GM19455 (cell line): ENCODE measurements around the gene OR2T27.
"Not testable (repeated sequence)": the region's sequence is repeated elsewhere in the genome, so short reads cannot be mapped to it uniquely, and the experiment has no call there.

ENCODE experiments used
- ATAC-seq: cut with Tn5 transposase; IDR thresholded peaks from one replicate; pipeline ENCODE4 v1.9.1; 2021; ENCODE audit not compliant: unreplicated experiment

The OR2T27 gene

DNA sequence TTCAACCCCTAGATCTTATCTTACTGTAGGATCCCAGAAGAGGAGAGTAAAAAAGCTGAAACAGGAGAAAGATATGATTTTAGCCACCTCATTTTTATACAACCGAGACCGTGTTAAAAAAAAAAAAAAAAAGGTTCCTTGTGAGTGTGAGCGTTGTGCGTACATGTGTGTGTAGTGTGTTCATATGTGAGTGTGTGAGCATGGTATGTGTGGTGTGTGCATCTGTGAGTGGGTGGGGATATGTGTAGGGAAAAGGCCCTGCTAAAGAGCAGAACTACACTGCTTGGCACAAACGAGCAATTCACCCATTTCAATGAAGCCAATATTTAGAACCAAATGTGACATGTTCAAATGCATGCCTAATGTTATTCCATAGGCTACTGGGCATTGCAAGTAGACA is 13.7 kb downstream of the OR2T27 start:
- ATAC-seq: not testable (repeated sequence)

DNA sequence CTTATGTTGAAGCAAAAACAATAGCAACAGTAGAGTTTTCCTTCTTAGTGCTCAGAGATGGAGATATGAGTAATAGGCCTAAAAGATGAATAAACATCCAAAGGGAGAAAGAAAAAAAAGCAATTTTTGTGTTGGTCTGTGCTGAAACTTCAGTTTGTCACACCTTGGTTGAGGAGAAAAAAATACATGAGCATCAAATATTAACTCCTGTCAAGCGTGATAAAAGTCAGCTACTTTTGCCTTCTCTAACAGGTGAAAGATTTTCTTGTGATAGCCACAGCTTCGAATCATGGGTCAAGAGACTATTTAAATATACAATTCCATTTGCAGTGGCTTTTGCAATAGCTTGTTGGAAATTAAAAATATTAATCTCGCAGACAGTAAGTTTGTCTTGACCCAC is 14.4 kb downstream of the OR2T27 start:
- not testable (repeated sequence) for ATAC-seq

DNA sequence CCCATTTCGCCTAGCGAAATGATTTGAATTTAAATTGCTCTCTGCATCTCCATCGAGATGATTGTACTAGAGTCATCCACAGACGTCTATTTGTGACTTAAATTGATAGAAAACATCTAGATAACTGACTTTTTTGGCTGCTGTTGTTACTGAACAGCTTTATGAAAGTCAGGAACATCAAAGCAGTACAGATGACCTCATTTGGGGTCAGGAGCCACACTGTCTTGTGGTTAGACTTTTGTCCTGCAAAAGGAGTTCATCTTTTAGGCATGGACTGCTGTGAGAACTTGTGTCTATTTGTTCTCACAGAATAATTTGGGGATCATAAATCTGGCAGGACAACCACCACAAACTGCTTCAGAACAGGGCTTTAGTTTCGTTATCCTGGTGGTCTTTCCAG is 15.7 kb downstream of the OR2T27 start:
- peak; percentile 35 for ATAC-seq

DNA sequence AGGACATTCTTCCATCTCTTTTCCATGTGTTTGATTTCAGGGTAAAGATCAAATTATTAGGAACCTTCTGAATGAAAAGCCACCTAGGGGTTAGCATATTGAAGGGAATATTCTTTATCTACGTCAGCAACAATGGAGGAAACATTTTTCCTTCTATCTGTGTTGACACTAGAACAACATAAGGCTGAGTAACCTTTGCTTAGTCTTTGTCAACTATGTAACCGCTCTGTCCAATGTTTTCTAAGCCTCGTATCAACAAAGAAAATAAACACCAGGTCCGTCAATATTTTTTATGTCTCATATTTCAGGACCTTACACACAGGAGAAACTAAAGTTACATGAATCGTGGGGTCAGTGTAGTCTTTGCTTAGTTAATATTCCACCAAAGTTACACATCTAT is 18.7 kb downstream of the OR2T27 start:
- ATAC-seq: not testable (repeated sequence)

DNA sequence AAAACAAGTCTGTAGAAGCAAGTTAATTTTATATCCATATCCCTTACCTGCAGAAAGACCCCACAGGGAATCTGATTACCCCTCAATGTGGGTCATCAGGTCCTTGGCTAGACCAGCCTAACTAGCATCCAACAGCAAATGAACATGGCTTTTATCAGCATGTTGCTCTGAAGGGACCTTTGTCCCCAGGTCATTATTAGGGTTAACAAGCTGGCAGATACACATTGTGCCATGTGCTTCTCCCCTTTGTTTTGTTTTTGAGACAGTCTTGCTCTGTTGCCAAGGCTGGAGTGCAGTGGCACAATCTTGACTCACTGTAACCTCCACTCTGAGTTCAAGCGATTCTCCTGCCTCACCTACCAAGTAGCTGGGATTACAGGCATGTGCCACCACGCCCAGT is 20.3 kb downstream of the OR2T27 start, which contains the start of gene OR2T11:
Gene OR2T11 (minus strand): TSS at position 101 of the 400 bp plus-strand sequence. CDS start 7,963 bp downstream, outside the sequence.
- not testable (repeated sequence) for ATAC-seq

DNA sequence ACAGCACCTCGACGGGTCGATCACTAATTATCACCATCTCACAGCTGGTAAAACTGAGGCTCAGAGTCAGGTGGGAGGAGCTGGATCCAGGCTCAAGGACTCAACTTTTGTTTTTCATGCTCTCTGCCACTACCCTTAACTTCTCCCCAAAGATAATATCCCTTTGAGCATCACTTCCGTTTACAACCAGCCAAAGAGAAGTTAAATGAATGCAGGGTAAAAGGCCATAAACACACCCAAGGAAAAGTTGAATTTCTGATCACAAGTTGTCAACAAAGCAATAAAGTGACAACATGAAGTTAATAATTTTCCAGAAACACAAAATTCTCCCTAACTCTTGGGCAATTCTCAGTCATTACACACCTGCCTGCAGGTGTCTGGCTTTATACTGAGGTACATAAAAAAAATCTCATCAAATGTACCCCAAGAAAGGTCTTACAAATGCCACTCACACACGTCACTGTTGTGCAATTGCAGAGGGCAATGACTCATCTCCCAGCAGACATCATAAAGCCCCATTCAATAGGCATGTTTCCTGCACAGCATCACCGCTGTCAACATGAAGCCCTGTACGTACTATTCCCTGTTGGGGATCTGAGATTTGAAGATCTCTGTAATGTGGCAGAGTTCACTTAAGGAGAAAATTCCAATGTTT is 23.8 kb downstream of the OR2T27 start:
- ATAC-seq: no peak

DNA sequence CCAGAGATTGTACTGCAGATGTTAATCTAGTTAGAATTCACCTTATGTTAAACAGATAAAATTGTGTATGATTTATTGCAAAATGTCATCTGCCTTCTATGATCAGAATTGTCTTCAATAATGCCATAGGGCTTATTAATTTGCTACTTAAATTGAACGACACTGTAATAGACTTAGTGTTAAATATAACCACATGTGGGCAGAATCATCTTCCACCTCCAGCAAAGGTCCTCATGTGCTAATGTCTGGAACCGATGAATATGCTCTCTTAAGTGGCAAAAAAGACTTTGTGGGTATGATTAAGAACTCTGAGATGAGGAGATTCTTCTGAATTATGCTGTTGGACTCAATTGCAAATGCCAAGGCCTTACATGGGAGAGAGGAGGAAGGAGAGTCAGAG is 24.8 kb downstream of the OR2T27 start:
- no peak for ATAC-seq

DNA sequence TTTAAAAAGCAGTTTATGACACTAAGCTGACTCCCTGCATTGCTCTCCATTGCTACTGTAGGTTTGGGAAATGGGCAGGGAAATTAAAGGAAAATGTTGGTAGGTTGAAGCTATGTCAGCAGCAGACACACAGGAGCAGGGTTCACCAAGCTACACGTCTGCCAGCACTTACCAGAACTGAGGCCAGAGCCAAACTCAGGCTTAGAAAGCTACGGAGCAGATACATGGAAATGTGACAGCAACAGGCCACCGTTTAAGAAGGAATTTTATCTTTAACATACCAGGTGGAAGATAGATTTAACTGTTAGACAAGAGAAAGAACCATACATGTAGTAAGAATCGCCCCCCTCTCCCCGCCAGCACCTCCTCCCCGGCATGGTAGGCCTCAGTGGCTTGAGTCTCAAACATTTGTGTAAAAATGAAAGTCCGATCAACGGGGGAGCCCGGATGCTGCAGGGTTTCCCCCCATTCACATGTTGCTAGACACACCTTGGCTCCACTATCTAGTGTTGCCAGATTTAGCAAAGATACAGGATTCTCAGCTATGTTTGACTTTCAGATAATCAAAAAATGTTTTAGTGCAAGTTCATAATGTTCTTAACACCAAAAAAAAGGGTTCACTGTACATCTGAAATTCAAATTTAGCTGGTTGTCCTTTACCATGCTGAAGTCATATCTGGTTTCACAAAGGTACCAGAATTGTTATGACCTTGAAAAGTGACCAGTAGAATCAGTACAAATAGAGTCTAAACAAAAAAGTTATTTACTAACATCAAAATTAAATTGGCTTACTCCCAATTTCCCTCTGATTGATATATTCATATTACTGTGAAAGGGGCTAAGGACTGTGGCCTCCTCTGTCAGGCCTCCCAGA is 27.1 kb downstream of the OR2T27 start:
- ATAC-seq: peak; percentile 94

DNA sequence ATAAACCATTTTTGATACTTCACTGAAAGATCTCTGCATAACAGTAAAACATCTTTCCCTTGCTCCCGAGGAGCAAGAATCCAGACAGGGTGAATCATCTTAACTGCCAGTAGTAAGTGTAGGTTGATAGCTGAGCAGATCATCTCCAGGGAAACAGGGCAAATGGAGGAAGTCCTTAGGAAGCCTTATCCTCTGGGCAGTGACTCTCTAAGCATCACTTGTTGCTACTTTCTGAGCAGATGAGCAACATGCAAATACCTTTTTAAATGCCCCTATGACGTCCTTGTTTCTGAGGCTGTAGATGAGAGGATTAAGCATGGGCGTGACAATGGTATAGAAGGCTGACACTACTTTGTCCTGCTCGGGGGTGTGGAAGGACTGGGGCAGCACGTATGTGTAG is 29.4 kb downstream of the OR2T27 start:
- no peak for ATAC-seq

DNA sequence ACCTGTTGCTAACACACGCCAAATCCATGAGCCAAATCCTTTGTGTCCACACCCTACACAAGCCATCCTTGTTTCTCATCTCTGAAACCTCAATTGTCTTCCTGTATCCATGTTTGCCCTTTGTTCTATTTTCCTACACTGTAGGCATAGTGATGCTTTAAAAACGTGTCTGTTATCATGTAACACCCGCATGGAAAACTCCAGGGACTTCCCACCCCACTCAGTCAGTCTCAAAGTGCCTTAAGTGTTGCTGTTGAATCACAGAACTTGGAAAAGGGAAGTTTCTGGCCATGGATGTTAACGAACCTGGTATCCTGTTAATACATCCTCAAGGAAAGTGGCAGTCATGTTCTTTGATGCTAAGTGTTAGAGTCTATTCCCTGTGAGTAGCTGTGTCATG is 30.2 kb downstream of the OR2T27 start:
- ATAC-seq: no peak

DNA sequence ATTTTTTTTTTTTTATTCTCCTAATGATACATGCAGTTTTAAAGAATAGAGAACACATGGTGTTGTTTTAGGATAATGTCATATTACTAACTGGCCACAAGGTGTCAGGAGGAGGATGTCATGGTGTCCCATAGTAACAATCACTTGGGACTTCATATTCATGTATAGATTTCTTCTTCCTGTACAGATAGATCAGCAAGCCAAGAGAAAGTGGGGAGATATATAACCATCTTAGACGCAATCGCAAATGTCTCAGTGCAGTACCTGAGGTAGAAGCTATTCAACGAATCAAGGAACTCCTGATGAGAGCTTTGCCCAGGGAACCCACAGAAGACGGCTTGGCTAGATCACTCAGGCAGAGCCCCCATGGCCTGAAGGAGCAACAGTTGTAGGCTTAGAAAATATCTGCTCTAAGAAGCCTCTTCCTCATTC is 32.7 kb downstream of the OR2T27 start:
- ATAC-seq: peak; percentile 96

DNA sequence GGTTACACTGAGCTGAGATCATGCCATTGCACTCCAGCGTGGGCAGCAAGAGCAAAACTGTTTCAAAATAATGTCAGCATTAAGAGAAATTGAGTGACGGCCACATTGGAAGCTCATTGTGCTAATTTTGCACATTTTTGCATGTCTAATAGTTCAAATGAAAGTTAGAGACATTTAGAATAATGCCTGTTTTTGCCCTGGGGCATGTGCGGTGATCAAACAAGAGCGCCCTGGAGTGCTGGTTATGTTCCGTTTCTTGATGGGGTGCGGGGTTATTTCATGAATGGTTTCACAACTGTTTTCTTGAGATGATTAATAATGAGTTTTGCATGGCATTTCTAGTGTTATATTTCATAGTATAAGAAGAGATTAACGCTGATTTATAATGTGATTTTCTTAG is 33.6 kb downstream of the OR2T27 start:
- ATAC-seq: no peak

DNA sequence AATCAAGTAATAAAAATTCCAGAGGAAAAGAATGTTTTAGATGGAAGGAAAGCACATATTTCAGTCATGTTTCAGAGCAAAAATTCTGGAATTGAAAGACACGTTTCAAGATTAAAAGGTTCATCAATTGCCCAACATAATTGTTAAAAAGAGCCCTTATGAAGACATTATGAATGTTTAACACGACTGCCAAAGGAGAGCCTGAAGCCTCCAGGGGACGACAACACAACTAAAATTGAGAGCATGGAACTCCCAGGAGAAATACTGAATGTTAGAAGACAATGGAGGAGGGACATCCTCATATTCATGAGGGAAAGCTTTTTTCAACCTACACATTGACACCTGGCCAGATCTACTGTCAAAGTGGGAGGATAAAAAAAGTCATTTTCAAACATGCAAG is 36.5 kb downstream of the OR2T27 start:
- ATAC-seq: no peak

DNA sequence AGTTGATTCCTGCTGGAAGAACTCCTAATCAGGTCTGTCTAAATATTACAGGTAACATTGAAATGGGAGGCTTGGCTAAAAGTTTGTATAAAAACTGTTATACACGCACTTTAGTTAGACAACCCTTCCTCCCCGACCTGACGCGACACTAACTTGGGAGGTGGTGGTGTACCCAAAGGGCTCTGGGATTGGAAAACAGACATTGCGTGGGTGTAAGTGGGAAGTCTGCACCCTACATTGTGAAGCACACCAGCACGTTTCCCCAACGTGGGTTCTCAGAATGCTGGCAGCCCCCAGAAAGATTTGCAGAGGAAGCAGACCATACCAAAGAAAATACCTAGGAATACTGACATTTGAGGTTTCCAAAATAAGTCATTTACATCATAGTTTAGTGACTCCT is 37.2 kb downstream of the OR2T27 start:
- ATAC-seq: no peak

DNA sequence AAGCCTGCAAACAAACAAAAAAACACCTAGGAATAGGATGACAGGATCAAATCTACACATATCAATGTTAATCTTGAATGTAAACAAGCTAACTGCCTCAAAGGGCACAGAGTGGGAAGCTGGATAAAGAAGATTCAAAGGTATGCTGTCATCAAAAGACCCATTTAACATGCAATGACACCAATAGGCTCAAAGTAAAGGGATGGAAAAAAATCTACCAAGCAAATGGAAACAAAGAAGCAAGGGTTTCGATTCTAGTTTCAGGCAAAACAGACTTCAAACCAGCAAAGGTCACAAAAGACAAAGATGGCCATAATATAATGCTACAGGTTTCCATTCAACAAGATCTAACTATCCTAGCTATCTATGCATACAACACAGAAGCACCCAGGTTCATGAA is 41.6 kb downstream of the OR2T27 start:
- no peak for ATAC-seq

DNA sequence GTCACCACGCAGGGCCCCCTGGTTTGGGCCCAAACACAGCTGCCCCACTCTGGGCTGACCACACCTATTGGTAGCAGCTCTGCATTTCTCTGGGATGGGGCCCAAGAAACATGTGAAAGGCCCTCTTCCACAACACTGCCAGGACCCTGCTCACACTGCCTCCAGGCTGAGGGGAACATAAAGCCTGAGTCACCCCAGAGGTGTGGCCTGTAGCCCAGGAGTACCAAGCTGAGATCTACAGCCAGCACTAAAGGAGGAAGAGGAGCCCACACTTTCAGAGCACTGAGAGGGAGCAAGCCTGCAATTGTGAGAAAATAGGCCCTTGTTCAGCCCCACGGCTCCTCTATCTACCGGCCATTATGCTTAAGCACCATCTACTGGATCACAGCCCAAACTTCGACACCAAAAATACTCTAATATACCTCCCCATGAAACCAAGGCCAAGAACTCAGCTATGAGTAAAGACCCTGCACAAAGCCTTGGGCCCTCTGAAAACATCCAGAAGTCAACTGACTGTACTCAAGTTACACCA is 43.4 kb downstream of the OR2T27 start:
- ATAC-seq: no peak

DNA sequence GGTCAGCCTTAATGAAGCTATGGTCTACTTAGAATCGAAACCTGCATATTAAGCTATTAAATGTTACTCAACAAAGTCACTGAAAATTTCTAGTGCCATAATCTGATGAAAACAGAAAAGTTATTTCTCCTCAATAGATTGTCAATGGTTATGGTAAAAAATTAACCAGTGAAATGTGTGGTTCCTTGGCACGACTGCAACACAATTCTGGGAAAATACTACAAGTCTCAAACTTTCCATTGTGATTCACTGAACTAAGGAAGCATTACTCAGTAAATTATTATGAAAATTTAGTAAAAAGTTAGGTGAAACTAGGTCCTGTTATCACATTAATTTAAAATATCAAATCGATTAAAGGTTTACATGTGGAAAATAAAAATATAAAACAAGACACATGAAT is 45.0 kb downstream of the OR2T27 start:
- ATAC-seq: no peak
